Measurements from ENCODE around the gene RUNX2. TPM values are rescaled to one million over a fixed set of nuclear protein-coding genes. Genes with fewer than 3 reads are reported as not detected.

RUNX2 gene
- total RNA-seq, 1 donor from 2014 or later, result 26.1 TPM

DNA sequence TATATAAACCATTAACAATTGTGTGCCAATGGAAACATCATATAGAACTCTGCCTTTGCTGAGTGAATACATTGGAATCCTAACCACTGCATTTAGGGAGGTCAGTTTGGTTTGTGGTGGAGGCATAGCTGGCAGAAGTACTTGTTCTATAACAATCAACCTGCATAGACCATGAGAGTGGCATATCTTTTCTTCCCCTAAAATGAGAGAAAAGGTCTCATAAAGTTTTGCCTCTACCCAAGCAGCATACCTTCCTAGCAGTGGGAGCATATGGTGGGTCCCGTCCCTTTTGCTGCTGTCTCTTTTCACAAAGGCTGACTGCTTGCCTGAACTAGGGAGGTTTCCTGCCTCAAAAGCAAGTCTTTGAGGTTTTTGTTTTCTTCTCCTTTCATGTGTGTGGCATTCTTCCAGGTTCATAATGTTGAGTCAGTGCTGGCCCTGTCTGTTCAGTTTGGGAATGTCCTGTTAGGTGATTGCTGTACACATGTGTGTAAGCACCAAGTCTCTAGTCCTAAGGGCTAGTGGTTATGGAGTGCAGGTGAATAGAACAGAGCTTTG lies 110.8 kb downstream of the RUNX2 start:
- no peak for TF ChIP-seq EZH2 (IDR thresholded peaks at IDR 0.05; ENCODE audit: insufficient read depth, low read length)
- TF ChIP-seq, protein P1, sequence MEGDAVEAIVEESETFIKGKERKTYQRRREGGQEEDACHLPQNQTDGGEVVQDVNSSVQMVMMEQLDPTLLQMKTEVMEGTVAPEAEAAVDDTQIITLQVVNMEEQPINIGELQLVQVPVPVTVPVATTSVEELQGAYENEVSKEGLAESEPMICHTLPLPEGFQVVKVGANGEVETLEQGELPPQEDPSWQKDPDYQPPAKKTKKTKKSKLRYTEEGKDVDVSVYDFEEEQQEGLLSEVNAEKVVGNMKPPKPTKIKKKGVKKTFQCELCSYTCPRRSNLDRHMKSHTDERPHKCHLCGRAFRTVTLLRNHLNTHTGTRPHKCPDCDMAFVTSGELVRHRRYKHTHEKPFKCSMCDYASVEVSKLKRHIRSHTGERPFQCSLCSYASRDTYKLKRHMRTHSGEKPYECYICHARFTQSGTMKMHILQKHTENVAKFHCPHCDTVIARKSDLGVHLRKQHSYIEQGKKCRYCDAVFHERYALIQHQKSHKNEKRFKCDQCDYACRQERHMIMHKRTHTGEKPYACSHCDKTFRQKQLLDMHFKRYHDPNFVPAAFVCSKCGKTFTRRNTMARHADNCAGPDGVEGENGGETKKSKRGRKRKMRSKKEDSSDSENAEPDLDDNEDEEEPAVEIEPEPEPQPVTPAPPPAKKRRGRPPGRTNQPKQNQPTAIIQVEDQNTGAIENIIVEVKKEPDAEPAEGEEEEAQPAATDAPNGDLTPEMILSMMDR (IDR thresholded peaks at IDR 0.05; ENCODE audit: insufficient read depth, low read depth, low read length), result no peak
- peaks cover 62% of the 10 kb centered on the region for H3K4me1 Mint-ChIP-seq (ENCODE audit: low read depth, unreplicated experiment)
- H3K27me3 Mint-ChIP-seq (ENCODE audit: low read depth, unreplicated experiment), result no peaks in the 10 kb centered on the region
- peaks cover 21% of the 10 kb centered on the region for H3K36me3 Mint-ChIP-seq (ENCODE audit: low read depth, unreplicated experiment)
- Histone ChIP-seq H3K27me3 (ENCODE audit: insufficient read depth, low read length) (no peaks in the 10 kb centered on the region), H3K9ac (ENCODE audit: low read length) (peak overlapping the region; percentile 41), H2AFZ (ENCODE audit: low read depth, low read length) (no peak overlapping the region), H4K20me1 (ENCODE audit: insufficient read depth, low read length) (no peaks in the 10 kb centered on the region), H3K4me2 (ENCODE audit: low read length) (peak overlapping the region; percentile 77), H3K4me1 (ENCODE audit: insufficient read depth, low read length) (peaks cover 41% of the 10 kb centered on the region), H3K27ac (ENCODE audit: low read depth, low read length) (peak overlapping the region; percentile 76), H3K4me3 (ENCODE audit: insufficient read depth, low read depth, low read length) (no peak overlapping the region), H3K9me3 (ENCODE audit: insufficient read depth, low read depth, low read length) (no peaks in the 10 kb centered on the region), H3K36me3 (ENCODE audit: insufficient read depth, low read length) (peaks cover 19% of the 10 kb centered on the region), H3K79me2 (ENCODE audit: insufficient read depth, low read length) (peaks cover 54% of the 10 kb centered on the region)
- H3K27ac Mint-ChIP-seq (ENCODE audit: unreplicated experiment), result peak overlapping the region; percentile 96
- H3K9me3 Mint-ChIP-seq (ENCODE audit: unreplicated experiment), result no peaks in the 10 kb centered on the region
- peak; percentile 94 for DNase-seq (ENCODE audit: low read depth)
- H3K4me3 Mint-ChIP-seq (ENCODE audit: unreplicated experiment), result no peak overlapping the region
- peak; percentile 84 for FAIRE-seq

DNA sequence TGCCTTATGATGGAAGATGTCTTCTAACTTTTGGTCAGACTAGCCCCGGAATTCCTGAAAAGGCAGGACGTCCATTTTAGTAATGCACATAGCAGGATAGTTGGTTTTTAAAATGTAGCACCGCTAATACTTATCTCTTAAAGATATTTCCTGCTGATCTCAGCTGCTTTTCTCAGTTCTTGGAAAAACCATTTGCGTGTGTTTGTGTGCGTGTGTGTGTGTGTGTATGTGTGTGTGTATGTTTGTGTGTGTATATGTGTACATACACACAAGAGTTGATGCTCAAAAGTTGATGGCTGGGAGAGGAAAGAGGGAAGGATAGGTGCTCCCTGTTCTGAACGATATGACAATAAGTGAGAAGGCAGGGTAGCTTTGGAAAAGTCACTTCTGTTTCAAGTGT lies 111.3 kb downstream of the RUNX2 start:
- H3K4me2 ChIP-seq (ENCODE audit: low read length), result peak overlapping the region; percentile 77
- H3K4me3 ChIP-seq (ENCODE audit: insufficient read depth, low read depth, low read length), result no peak overlapping the region
- Mint-ChIP-seq H3K4me1 (ENCODE audit: low read depth, unreplicated experiment) (peaks cover 61% of the 10 kb centered on the region), H3K27ac (ENCODE audit: unreplicated experiment) (peak overlapping the region; percentile 29), H3K4me3 (ENCODE audit: unreplicated experiment) (no peak overlapping the region), H3K9me3 (ENCODE audit: unreplicated experiment) (no peaks in the 10 kb centered on the region), H3K27me3 (ENCODE audit: low read depth, unreplicated experiment) (no peaks in the 10 kb centered on the region), H3K36me3 (ENCODE audit: low read depth, unreplicated experiment) (peaks cover 21% of the 10 kb centered on the region)
- no peak overlapping the region for H2AFZ ChIP-seq (ENCODE audit: low read depth, low read length)
- H3K79me2 ChIP-seq (ENCODE audit: insufficient read depth, low read length), result peaks cover 59% of the 10 kb centered on the region
- H3K36me3 ChIP-seq (ENCODE audit: insufficient read depth, low read length), result peaks cover 18% of the 10 kb centered on the region
- H3K9me3 ChIP-seq (ENCODE audit: insufficient read depth, low read depth, low read length), result no peaks in the 10 kb centered on the region
- peak overlapping the region; percentile 76 for H3K27ac ChIP-seq (ENCODE audit: low read depth, low read length)
- no peak for TF ChIP-seq EZH2 (IDR thresholded peaks at IDR 0.05; ENCODE audit: insufficient read depth, low read length)
- TF ChIP-seq, protein P1 (IDR thresholded peaks at IDR 0.05; ENCODE audit: insufficient read depth, low read depth, low read length), result no peak
- no peaks in the 10 kb centered on the region for H4K20me1 ChIP-seq (ENCODE audit: insufficient read depth, low read length)
- peak overlapping the region; percentile 41 for H3K9ac ChIP-seq (ENCODE audit: low read length)
- FAIRE-seq (no peak), DNase-seq (ENCODE audit: low read depth) (no peak)
- no peaks in the 10 kb centered on the region for H3K27me3 ChIP-seq (ENCODE audit: insufficient read depth, low read length)
- peaks cover 44% of the 10 kb centered on the region for H3K4me1 ChIP-seq (ENCODE audit: insufficient read depth, low read length)

DNA sequence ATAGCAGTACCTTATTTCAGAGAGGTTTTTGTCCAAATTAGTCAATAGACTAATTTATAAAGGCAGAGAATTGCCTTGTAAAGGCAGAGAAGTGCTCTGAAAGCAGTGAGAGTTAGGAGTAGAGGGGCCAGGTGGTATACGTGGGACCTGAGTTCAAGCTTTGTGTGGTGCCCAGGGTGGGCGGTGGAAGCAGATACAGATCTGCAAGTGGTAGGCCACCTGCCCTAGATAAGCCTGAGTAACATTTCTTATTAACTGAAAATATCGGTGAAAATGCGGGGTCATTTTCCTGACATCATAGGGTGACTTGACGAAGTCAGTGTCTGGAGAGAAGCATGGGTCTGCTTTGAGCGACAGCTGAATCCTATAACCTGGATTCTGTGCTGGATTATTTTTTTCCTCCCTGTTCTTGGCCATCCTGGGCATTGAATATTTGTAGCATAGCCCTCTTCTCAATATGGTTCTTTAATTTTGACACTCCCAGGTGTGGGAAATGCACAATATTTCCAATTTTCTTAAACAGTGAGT lies 111.8 kb downstream of the RUNX2 start:
- H3K27ac Mint-ChIP-seq (ENCODE audit: unreplicated experiment), result peak overlapping the region; percentile 29

More for the DNA sequence above, 111.8 kb downstream of the RUNX2 start:
- no peak for DNase-seq (ENCODE audit: low read depth)
- TF ChIP-seq, protein P1 (IDR thresholded peaks at IDR 0.05; ENCODE audit: insufficient read depth, low read depth, low read length), result no peak
- no peak for TF ChIP-seq EZH2 (IDR thresholded peaks at IDR 0.05; ENCODE audit: insufficient read depth, low read length)
- Mint-ChIP-seq H3K36me3 (ENCODE audit: low read depth, unreplicated experiment) (peaks cover 21% of the 10 kb centered on the region), H3K27me3 (ENCODE audit: low read depth, unreplicated experiment) (no peaks in the 10 kb centered on the region), H3K4me3 (ENCODE audit: unreplicated experiment) (no peak overlapping the region), H3K4me1 (ENCODE audit: low read depth, unreplicated experiment) (peaks cover 60% of the 10 kb centered on the region), H3K9me3 (ENCODE audit: unreplicated experiment) (no peaks in the 10 kb centered on the region)
- Histone ChIP-seq H3K4me3 (ENCODE audit: insufficient read depth, low read depth, low read length) (no peak overlapping the region), H3K27ac (ENCODE audit: low read depth, low read length) (peak overlapping the region; percentile 76), H2AFZ (ENCODE audit: low read depth, low read length) (no peak overlapping the region), H4K20me1 (ENCODE audit: insufficient read depth, low read length) (no peaks in the 10 kb centered on the region), H3K4me2 (ENCODE audit: low read length) (no peak overlapping the region), H3K4me1 (ENCODE audit: insufficient read depth, low read length) (peaks cover 47% of the 10 kb centered on the region), H3K36me3 (ENCODE audit: insufficient read depth, low read length) (peaks cover 18% of the 10 kb centered on the region), H3K79me2 (ENCODE audit: insufficient read depth, low read length) (peaks cover 56% of the 10 kb centered on the region), H3K9me3 (ENCODE audit: insufficient read depth, low read depth, low read length) (no peaks in the 10 kb centered on the region), H3K9ac (ENCODE audit: low read length) (no peak overlapping the region), H3K27me3 (ENCODE audit: insufficient read depth, low read length) (no peaks in the 10 kb centered on the region)
- no peak for FAIRE-seq
